NOMO-1 treated with dmso at 0.1 percent for 144 hours (cell line): ENCODE data around the gene AZI2.

Source experiments
- DNase-seq: peaks from one replicate; lab custom pipeline; 2025; ENCODE audit not compliant: unreplicated experiment; lab: John Stamatoyannopoulos, UW

Gene AZI2

GRCh38 chr3:28348629-28349468 lies at the start of gene AZI2, which contains the start of gene ZCWPW2:
Gene AZI2 (minus strand): TSS chr3:28348824. CDS start chr3:28340617, 8,207 bp downstream.
Gene ZCWPW2 (plus strand): TSS chr3:28348721. CDS start chr3:28413069, 64,348 bp downstream.
- peak; percentile 91 for DNase-seq

- no peak for DNase-seq
Measured at GRCh38 chr3:28388978-28389377, 40.4 kb upstream of the AZI2 start.

GRCh38 chr3:28386049-28386448 lies 37.4 kb upstream of the AZI2 start:
- DNase-seq, result peak; percentile 19

- peak; percentile 62 for DNase-seq
Measured at GRCh38 chr3:28376424-28376823, 27.8 kb upstream of the AZI2 start.

GRCh38 chr3:28349469-28350000 lies 911 bp upstream of the AZI2 start:
- peak; percentile 10 for DNase-seq

- DNase-seq, result no peak
Measured at GRCh38 chr3:28348265-28348628, 377 bp downstream of the AZI2 start.

- DNase-seq, result peak; percentile 68
Measured at GRCh38 chr3:28347374-28348264, 1.0 kb downstream of the AZI2 start.

GRCh38 chr3:28345690-28346089 lies 2.9 kb downstream of the AZI2 start:
- DNase-seq, result no peak

- no peak for DNase-seq
Measured at GRCh38 chr3:28343144-28343543, 5.5 kb downstream of the AZI2 start.

GRCh38 chr3:28337230-28337629 lies 11.4 kb downstream of the AZI2 start:
- no peak for DNase-seq

- DNase-seq, result no peak
Measured at GRCh38 chr3:28335246-28335645, 13.4 kb downstream of the AZI2 start.

- DNase-seq, result no peak
Measured at GRCh38 chr3:28334552-28334951, 14.1 kb downstream of the AZI2 start.

GRCh38 chr3:28328188-28329151 lies 20.2 kb downstream of the AZI2 start:
- DNase-seq, result no peak

GRCh38 chr3:28326458-28326926 lies 22.1 kb downstream of the AZI2 start:
- peak; percentile 57 for DNase-seq

GRCh38 chr3:28322464-28322863 lies 26.2 kb downstream of the AZI2 start:
- DNase-seq, result no peak

GRCh38 chr3:28320981-28321380 lies 27.6 kb downstream of the AZI2 start:
- DNase-seq, result no peak

- no peak for DNase-seq
Measured at GRCh38 chr3:28317438-28318022, 31.1 kb downstream of the AZI2 start.

GRCh38 chr3:28316226-28316625 lies 32.4 kb downstream of the AZI2 start:
- no peak for DNase-seq

- no peak for DNase-seq
Measured at GRCh38 chr3:28315711-28316110, 32.9 kb downstream of the AZI2 start.

GRCh38 chr3:28308196-28308595 lies 40.4 kb downstream of the AZI2 start:
- DNase-seq, result peak; percentile 10
